Activated T-helper 9 cell treated with anti-CD3 and anti-CD28 coated beads, Interleukin-2, amount 50 U/mL, for 16 hours (primary cell): ENCODE measurements around the gene SLC22A1.
"Not testable (repeated sequence)": the region's sequence is repeated elsewhere in the genome, so short reads cannot be mapped to it uniquely, and the experiment has no call there.

ENCODE experiments used
- DNase-seq: peaks from one replicate; pipeline ENCODE4 v3.0.0-alpha.2; 2020; ENCODE audit warnings: low read depth

The SLC22A1 gene

DNA sequence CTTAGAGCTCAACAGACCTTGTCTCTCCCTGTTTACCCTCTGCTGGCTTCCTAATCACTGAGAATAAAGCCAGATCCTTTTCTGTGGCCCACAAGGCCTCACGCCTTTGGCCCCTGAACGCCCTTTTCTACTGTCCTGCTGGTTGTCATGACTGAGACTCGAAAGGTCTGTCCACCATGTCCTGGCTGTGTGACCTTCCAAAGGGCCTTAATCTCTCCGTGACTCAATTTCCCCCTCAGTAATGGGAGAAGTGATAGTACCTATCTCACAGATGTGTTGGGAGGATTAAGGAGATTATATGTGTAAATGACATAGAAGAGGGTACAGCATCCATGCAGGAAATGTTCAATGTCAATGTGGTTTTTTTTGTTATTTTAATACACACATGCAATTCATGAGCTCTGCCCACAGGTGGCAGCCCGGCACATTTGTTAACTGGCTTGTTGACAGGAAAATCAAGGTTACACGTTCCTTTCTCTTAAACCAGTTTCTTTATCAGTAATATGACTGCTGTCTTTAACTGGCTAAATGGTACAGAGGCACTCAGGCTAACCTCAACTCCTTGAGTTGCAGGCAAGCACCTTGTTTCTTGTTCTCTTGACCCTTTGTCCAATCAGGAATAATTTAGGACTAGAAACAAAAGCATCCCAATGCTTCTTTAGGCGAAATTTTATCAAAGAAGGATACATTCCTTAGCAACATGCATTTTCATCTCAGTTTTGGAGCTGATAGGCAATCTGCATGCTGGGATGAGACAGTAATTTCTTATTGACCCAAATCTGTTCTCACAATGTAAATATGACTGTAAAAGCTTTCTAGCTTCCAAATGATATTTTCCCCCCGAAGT is 16.6 kb downstream of the SLC22A1 start:
- peak; percentile 21 for DNase-seq

GRCh38 chr6:160138839-160139419 is 17.3 kb downstream of the SLC22A1 start:
- DNase-seq, result no peak

GRCh38 chr6:160139420-160139851 is 17.8 kb downstream of the SLC22A1 start:
- DNase-seq, result no peak

- DNase-seq, result not testable (repeated sequence)
Measured at GRCh38 chr6:160140493-160140892, 18.9 kb downstream of the SLC22A1 start.

- no peak for DNase-seq
Measured at GRCh38 chr6:160141001-160141726, 19.5 kb downstream of the SLC22A1 start.

DNA sequence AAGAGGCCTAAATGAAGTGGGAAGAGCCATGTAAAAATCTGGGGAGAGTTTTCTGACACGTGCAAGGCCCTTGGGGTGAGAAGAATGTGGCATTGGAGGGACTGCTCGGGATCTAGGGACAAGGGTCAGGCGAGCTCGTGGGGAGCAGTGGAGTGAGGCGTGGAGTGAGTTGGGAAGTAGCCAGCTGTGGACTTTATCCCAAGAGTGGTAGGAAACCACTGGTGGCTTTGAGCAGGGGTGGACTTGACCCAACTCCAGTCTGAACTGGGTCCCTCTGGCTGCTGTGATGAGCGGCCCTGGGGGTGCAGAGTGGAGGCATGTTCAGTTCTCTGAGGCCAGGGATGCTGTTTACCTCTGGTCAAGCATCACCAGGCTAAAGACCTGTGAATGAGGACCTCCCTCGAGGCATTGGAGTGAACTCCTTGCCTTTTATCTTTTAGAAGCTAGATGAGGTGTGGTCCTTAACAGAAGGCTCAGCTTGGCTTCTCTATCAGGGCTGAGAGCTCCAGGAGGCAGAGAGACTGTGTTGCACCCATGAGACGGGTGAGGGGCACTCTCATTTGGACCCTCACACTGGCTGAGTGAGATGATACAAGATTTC is 20.6 kb downstream of the SLC22A1 start:
- no peak for DNase-seq

- DNase-seq, result no peak
Measured at GRCh38 chr6:160146454-160147145, 25.0 kb downstream of the SLC22A1 start.

GRCh38 chr6:160147146-160147536 is 25.5 kb downstream of the SLC22A1 start:
- DNase-seq, result no peak

DNA sequence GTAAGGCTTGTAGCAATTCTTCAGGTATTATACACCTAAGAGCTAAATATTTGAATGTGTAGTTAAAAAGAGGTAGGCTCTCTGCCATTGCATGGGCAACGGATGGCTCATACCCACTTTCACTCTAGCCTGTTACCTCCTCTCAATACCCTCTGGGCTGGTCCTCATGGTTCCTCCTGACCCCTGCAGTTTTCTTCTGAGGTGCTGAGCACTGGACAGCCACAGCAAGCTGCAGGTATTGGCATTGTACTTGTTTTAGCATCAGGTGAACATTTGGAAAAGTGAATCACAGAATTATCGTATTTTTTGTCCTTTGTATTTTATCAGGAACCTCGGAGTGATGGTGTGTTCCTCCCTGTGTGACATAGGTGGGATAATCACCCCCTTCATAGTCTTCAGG is 32.9 kb downstream of the SLC22A1 start:
- DNase-seq, result no peak

DNA sequence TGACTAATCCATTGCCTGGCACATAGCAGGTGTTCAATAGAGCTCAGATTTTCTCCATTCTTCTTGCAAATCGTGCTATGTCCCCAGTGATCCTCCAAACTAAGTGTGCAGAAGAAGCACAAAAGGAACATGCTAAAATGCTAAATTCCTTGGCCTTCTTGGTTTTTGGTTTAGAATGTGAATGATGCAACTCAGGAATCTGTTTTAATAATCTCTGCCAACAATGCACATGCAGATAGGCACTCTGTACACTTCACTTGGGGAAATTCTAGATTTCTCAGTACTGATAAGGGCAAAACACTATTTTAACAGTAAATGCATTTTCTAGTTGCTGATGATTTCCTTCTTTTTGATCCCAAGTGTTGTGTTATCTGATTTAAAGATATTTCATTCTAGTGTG is 35.2 kb downstream of the SLC22A1 start:
- DNase-seq, result no peak

DNA sequence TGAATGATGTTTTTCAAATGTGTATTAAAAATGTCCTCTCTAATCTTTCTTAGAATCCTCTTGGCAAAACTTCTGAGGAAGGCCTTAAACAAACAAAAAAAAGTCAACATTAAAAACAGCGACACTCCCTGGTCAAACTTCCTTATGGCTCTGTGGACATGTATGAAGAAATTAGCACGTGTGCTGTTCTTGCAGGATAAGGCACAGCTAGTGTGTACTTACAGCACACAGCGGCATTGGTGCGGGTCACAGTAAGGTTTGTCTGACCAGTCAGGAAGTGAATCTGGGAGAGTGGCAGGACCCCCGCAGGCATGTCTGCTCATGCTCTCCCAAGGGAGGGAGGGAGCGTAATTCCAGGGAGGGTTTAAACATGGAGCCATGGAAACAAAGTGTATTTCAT is 38.8 kb downstream of the SLC22A1 start:
- no peak for DNase-seq

DNA sequence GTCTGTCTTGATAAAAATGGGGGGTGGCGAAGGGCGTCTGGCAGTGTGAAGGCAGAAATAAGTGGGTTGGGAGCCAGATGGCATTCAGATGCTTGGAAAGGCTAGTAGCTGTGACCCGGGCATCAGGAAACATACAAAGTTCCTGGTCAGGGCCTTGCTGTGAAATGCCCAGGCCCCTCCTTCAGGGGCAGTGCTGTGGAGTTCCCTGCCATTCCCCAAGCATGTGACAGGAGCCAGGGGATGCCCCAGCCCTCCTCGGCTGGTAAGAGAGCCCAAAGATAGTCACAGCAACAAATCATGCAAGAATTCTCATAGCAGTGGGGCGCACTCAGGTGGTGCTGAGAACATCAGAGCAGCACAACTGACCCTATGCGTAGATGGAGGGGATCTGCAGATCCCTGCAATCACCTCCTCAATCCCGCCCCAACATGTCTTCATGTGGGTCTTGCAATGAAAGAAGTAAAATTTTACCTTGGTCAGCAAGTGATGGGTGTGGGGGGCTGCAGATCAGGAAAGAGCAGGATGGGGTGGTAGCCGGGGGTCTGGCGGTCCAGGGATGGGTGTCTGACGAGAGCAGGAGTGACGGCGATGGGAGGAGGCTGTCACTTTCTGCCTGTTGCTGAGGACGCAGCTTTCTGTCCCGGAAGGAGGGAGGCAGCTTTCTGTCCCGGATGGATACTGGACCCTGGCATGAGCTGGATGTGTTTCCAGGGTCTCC is 39.5 kb downstream of the SLC22A1 start:
- no peak for DNase-seq

GRCh38 chr6:160161647-160161986 is 40.0 kb downstream of the SLC22A1 start:
- DNase-seq, result no peak

DNA sequence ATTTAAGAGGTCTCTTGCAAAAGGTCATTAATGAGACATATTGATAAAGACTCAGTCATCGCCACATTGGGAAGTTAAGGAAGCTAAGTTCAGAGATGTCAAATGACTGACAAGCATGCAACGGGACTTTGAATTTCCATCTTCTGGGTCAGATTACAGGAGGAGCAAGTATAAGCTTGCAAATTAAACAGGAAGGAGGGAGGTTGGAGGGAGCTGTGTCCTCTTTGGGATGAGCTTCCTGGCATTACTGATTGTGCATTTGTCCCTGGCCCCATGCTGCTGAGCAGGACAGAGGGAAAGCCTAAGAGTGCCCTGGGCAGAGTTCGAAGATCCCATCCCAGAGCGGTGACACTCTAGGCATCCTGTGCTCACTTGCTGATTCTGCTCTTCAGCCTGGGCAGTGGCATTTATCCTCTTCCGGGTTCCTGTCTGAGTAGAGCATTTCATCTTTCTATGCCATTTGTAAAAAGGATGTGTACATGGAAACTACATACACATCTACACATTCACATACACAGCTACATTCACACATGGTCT is 40.5 kb downstream of the SLC22A1 start:
- DNase-seq, result no peak

DNA sequence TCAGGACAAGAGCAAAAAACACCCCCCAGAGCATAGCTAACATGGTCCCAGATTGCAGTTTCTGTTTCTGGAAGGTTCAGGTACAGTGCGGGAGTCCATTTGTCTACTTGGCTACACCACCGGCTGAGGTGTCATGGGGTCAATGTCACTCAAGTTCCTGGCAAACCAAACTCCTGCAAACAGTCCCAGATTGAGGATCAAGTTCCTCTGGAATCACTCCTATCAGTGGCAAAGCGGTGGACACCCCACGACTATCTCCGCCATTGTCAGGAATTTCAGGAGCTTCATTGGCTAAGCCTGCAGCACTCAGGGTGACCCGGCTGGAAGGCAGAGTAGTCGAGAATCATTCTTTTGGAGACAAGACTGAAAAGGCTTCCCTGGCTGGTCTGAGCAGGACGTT is 41.8 kb downstream of the SLC22A1 start:
- no peak for DNase-seq

DNA sequence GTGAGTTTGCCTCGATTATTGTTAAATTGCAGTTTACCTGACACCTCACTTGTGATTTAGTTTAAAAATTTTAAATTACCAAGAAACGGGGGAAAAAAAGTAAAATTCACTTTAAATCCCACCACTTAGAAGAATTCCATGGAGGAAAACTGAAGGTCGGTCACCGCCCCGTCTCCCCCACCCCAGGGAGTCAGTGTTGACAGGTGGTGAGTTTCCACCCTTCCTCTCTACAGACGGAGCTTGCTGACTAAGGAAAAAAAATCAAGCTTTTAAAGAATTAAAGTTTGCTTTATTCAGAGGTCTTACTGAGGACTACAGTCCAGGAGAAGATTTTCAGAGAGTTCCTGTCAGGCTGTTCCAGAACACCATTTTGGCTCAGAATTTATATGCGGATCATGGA is 42.3 kb downstream of the SLC22A1 start:
- DNase-seq, result no peak

- DNase-seq, result not testable (repeated sequence)
Measured at GRCh38 chr6:160165928-160166327, 44.3 kb downstream of the SLC22A1 start.

DNA sequence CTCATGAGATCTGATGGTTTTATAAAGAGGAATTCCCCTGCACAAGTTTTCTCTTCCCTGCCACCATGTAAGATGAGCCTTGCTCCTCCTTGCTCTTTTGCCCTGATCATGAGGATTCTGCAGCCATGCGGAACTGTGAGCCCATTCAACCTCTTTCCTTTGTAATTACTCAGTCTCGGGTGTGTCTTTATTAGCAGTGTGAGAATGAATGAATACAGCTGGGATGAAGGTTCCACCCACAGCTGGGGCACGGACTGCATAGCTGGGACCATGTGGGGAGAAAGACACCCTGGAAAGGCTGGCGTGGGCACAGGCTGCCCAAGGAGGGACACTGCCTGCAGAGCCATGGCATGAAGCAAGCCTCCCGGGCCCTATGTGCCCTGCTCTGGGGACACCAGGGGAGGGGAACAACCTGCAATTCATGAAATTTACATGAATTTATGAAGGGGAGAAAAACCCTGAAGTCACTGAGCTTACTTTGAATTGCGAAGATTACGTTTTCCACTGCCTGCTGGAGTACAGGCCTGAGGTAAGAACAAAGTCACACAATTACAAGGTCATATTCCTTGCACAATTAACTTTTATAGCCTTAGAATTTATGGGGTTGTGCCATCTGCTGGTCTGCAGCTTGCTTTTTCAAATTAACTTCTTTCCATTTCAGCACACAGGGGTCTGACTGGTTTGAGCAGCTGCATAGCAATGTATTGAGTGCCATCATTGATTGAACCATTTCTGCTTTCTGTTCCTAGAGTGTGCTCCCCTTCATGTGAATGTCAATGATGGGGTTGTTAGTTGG is 46.2 kb downstream of the SLC22A1 start:
- DNase-seq, result no peak

DNA sequence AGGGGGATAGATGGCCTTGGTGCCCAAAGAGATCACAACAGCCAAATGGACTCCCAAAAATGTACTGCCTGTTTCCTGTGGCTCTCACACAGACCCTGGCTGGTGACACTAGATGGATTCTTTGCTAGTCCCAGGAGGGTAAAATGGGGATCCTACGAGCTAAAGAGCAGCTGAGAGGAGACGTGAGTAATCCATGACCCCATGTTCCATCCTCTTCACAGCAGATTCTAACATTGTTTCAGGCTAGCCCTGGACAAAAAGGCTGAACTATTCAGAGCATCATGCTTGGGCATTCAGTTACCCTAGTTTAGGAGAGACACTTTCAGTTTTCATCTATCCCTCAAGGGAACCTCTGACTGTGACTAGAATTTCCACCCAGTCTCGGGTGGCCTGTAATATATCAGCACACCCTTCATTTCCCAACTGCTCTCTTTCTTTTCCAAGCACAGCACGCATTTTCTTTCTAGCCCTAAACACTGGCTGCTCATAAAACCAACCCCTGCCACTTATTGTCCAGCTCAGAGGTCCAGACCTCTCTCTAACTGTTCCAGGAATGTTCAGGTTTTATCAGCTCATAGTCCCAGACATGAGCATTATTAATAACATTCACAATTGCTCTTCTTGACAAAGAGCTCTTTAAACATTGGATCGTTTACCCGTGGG is 48.5 kb downstream of the SLC22A1 start:
- no peak for DNase-seq

DNA sequence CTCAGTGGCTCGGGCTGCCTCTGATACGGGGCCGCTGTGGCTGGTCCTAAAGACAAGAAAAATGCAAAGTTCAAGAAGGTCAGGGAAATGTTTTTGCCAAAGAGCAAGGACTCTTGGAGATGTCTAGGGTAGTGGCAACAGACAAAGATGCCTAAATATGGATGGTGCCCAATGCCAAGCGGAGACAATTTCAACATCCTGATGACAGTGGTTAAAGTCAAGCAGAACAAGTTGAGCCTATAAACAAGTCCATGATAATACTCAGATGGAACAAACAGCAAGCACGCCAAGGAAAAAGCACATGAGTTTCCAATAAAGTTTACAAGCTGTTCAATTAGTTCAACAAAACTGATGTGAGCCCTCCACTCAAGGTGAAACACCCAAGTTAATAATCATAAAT is 51.1 kb downstream of the SLC22A1 start:
- DNase-seq, result no peak
